Stimulated activated CD4-positive, alpha-beta T cell treated with anti-CD3 and anti-CD28 coated beads, Interleukin-1b, Interleukin-23, amount 100 ng/mL, for 24 hours (primary cell): ENCODE results near the gene NUP88.
"Not testable (repeated sequence)": the region's sequence is repeated elsewhere in the genome, so short reads cannot be mapped to it uniquely, and the experiment has no call there.

Source experiments
- DNase-seq, 4 experiments: peaks; one replicate each; pipeline ENCODE4 v3.0.0-alpha.2; 2020; ENCODE audit warnings: low read depth in 4 of 4, low spot score in 1 of 4

The NUP88 gene

GRCh38 chr17:5419356-5419958 lies at the start of gene NUP88:
NUP88 (minus strand) TSS chr17:5419662; CDS start chr17:5419650, 12 bp downstream.
- peak; percentile 82 to 97 (median 91) for DNase-seq

- peak in 2 of 4 experiments; percentile 7 to 8 for DNase-seq
Observed at GRCh38 chr17:5468075-5468473, 48.6 kb upstream of the NUP88 start.

GRCh38 chr17:5467416-5467815 lies 48.0 kb upstream of the NUP88 start:
- DNase-seq = no peak

- DNase-seq = no peak
Observed at GRCh38 chr17:5466295-5466694, 46.8 kb upstream of the NUP88 start.

- DNase-seq = no peak
Observed at GRCh38 chr17:5464717-5465507, 45.5 kb upstream of the NUP88 start.

- DNase-seq = no peak
Observed at GRCh38 chr17:5446786-5447185, 27.3 kb upstream of the NUP88 start.

GRCh38 chr17:5444209-5444608 lies 24.7 kb upstream of the NUP88 start:
- DNase-seq = no peak

- no peak for DNase-seq
Observed at GRCh38 chr17:5443728-5444127, 24.3 kb upstream of the NUP88 start.

- DNase-seq = no peak
Observed at GRCh38 chr17:5439446-5439764, 19.9 kb upstream of the NUP88 start.

GRCh38 chr17:5438716-5439445 lies 19.4 kb upstream of the NUP88 start, which contains the start of gene C1QBP:
C1QBP (minus strand) TSS chr17:5439155; CDS start chr17:5439073, 82 bp downstream.
- DNase-seq = peak; percentile 81 to 86 (median 83)

GRCh38 chr17:5437721-5438317 lies 18.4 kb upstream of the NUP88 start:
- no peak for DNase-seq

GRCh38 chr17:5435781-5436315 lies 16.4 kb upstream of the NUP88 start:
- not testable (repeated sequence) for DNase-seq

GRCh38 chr17:5434984-5435383 lies 15.5 kb upstream of the NUP88 start:
- DNase-seq = no peak

GRCh38 chr17:5431949-5432556 lies 12.6 kb upstream of the NUP88 start:
- no peak for DNase-seq

- DNase-seq = not testable (repeated sequence)
Observed at GRCh38 chr17:5431234-5431633, 11.8 kb upstream of the NUP88 start.

- no peak for DNase-seq
Observed at GRCh38 chr17:5430413-5430999, 11.0 kb upstream of the NUP88 start.

GRCh38 chr17:5429191-5429887 lies 9.9 kb upstream of the NUP88 start:
- DNase-seq = no peak

- no peak for DNase-seq
Observed at GRCh38 chr17:5425826-5426225, 6.4 kb upstream of the NUP88 start.

- DNase-seq = no peak
Observed at GRCh38 chr17:5424909-5425308, 5.4 kb upstream of the NUP88 start.

GRCh38 chr17:5422505-5422904 lies 3.0 kb upstream of the NUP88 start:
- DNase-seq = no peak
